ENCODE data around the gene SPECC1L. TPM values are rescaled to one million over a fixed set of nuclear protein-coding genes. Genes with fewer than 3 reads are reported as not detected.
A peak's percentile ranks its signal among the peaks of the same experiment; 100 is the strongest.

SPECC1L gene, protein sequence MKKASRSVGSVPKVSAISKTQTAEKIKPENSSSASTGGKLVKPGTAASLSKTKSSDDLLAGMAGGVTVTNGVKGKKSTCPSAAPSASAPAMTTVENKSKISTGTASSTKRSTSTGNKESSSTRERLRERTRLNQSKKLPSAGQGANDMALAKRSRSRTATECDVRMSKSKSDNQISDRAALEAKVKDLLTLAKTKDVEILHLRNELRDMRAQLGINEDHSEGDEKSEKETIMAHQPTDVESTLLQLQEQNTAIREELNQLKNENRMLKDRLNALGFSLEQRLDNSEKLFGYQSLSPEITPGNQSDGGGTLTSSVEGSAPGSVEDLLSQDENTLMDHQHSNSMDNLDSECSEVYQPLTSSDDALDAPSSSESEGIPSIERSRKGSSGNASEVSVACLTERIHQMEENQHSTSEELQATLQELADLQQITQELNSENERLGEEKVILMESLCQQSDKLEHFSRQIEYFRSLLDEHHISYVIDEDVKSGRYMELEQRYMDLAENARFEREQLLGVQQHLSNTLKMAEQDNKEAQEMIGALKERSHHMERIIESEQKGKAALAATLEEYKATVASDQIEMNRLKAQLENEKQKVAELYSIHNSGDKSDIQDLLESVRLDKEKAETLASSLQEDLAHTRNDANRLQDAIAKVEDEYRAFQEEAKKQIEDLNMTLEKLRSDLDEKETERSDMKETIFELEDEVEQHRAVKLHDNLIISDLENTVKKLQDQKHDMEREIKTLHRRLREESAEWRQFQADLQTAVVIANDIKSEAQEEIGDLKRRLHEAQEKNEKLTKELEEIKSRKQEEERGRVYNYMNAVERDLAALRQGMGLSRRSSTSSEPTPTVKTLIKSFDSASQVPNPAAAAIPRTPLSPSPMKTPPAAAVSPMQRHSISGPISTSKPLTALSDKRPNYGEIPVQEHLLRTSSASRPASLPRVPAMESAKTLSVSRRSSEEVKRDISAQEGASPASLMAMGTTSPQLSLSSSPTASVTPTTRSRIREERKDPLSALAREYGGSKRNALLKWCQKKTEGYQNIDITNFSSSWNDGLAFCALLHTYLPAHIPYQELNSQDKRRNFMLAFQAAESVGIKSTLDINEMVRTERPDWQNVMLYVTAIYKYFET
- 10 to 100 TPM; 22.3 to 94.4 (median 67.9) TPM for total RNA-seq
- 10 to 100 TPM; 19.3 to 47.2 TPM for polyA plus RNA-seq
- long read RNA-seq, donor 1, transcript SPECC1L-203 (7 exons, 2,565 nt), result major isoform, 8 of 166 reads
- long read RNA-seq, donor 1, partial matches to known transcripts, result 129 of 166 reads
- long read RNA-seq, donor 1, other reads (novel, unspliced or antisense), result 29 of 166 reads
- long read RNA-seq, donor 2, full-length matches to known transcripts, result 10 of 29 reads
- long read RNA-seq, donor 2, partial matches to known transcripts, result 19 of 29 reads
- long read RNA-seq, donor 2, other reads (novel, unspliced or antisense), result 0 of 29 reads
- long read RNA-seq, donor 3, full-length matches to known transcripts, result 38 of 51 reads
- long read RNA-seq, donor 3, partial matches to known transcripts, result 6 of 51 reads
- long read RNA-seq, donor 3, other reads (novel, unspliced or antisense), result 7 of 51 reads

DNA sequence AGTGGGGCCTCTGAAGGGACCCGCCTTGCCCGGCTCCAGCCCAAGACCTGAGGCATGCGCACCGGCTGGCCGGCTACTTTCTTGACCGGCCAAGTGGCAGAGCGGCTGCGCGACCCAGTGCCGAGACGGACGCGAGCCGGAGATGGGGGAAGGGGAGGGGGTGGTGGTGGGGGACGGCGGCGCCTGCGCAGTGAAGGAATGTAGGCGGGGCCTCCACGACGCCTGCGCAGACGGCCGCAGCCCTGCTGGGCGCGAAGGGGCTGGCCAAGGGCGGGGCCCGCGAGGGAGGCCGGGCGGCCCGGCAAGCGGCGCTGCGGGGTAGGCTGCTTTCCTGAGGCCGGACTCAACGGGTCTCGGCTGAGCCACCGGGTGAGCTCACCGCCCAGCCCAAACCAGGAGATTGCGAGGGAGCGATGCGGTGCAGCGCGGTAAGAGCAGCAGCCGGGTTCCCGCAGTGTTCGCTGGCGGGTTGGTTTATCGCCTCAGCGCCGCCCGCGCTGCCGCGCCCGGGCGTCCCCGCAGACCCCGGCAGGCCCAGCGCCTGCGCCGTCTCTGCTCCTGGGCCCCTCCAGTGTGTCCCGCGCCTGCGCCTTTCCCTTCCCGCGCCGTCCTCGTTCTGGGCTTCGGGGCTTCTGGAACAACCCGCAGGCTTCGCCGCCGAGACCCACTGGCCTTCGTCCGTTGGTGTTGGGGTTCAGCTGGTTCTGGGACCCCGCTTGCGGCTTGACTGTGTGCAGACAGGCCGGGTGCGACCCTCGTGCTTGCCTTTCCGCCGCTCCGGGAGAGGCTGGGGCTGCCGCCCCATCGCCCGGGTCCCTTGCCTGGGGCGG is at the start of gene SPECC1L:
Gene SPECC1L, plus strand, starts transcription at position 276 of the 830 bp plus-strand sequence. CDS start 31,401 bp downstream, outside the sequence.
- Histone ChIP-seq H3K27me3 (no peaks in the 10 kb centered on the region), H3K4me3 (peak within 1 kb of the TSS; percentile 96), H3K9me3 (no peaks in the 10 kb centered on the region), H3K27ac (peak within 1 kb of the TSS; percentile 74 to 89), H3K36me3 (no peaks in the 10 kb centered on the region), H3K4me1 (ENCODE audit: insufficient read depth) (peaks cover 4% of the 10 kb centered on the region)
- intact Hi-C loops (cut with DNase I), result no loop called here
- 0% methylated on average over 41 to 89 of the region's 89 CpGs for WGBS, 3 donors
- TF ChIP-seq, protein P1, sequence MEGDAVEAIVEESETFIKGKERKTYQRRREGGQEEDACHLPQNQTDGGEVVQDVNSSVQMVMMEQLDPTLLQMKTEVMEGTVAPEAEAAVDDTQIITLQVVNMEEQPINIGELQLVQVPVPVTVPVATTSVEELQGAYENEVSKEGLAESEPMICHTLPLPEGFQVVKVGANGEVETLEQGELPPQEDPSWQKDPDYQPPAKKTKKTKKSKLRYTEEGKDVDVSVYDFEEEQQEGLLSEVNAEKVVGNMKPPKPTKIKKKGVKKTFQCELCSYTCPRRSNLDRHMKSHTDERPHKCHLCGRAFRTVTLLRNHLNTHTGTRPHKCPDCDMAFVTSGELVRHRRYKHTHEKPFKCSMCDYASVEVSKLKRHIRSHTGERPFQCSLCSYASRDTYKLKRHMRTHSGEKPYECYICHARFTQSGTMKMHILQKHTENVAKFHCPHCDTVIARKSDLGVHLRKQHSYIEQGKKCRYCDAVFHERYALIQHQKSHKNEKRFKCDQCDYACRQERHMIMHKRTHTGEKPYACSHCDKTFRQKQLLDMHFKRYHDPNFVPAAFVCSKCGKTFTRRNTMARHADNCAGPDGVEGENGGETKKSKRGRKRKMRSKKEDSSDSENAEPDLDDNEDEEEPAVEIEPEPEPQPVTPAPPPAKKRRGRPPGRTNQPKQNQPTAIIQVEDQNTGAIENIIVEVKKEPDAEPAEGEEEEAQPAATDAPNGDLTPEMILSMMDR (IDR thresholded peaks at IDR 0.05), result peak in 1 of 3 donors; percentile 31
- TF ChIP-seq POLR2A (IDR thresholded peaks at IDR 0.05) (peak; percentile 91), EP300 (IDR thresholded peaks at IDR 0.05) (no peak)
- peak; percentile 95 to 97 (median 96) for DNase-seq

DNA sequence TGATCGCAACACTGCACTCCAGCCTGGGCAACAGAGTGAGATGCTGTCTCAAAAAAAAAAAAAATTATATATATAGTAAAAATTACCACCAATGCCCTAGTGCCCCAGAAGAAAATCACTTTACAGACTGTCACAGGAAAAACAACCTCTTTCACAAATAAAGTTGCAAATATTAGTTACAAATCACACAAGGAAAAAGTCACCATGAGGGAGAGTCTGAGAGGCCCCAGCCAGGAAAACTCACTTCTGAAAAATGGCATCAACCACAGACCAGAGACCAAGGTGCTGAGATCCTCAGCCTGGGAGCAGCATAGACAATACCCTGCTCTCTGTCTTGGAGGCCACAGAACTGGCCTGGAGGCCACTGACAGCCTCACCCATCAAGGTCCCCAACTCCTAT is 46.2 kb upstream of the SPECC1L start:
- TF ChIP-seq, protein P1 (IDR thresholded peaks at IDR 0.05), result no peak
- TF ChIP-seq EP300 (IDR thresholded peaks at IDR 0.05) (no peak), POLR2A (IDR thresholded peaks at IDR 0.05) (no peak)
- no peak overlapping the region for H3K4me3 ChIP-seq
- H3K27ac ChIP-seq, result no peak overlapping the region
- no peaks in the 10 kb centered on the region for H3K36me3 ChIP-seq
- no peaks in the 10 kb centered on the region for H3K4me1 ChIP-seq (ENCODE audit: insufficient read depth)
- DNase-seq, result no peak
- intact Hi-C loops (cut with DNase I), result no loop called here
- peaks cover 0 to 4% of the 10 kb centered on the region in 2 donors for H3K9me3 ChIP-seq
- no peaks in the 10 kb centered on the region for H3K27me3 ChIP-seq
- 77 to 100% (median 96%) methylated on average over 1 of the region's 1 CpG for WGBS, 3 donors

DNA sequence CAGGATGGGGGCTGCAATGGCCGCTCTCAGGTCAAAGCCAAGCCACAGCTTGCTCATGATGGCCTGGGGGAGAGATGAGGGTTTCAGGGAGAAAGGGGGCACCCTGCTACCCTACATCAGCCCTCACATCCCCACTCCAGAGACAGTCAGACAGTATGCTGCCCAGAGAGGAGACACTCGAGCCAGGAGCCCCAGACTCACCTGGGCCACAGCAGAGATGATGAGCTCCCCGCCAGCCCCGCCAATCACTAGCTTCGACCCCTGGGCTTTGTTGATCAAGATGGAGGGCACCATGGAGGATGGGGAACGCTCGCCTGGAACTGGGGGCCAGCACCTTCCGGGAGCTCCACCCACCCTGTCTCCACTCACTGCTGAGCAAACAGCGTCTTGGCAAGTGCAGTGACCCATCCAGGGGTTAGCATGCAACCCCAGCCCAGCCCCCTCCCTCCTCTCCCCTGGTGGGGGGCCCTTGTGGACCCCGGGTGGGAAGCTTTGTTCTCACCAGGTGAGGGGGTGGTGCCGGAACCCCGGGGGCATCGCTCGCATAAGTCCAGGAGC is 45.5 kb upstream of the SPECC1L start:
- Histone ChIP-seq H3K4me1 (ENCODE audit: insufficient read depth) (no peaks in the 10 kb centered on the region), H3K4me3 (no peak overlapping the region), H3K36me3 (no peaks in the 10 kb centered on the region), H3K27me3 (no peaks in the 10 kb centered on the region), H3K9me3 (peaks cover 0 to 4% of the 10 kb centered on the region in 2 donors), H3K27ac (no peak overlapping the region)
- no peak for DNase-seq
- TF ChIP-seq, protein P1 (IDR thresholded peaks at IDR 0.05), result no peak
- TF ChIP-seq POLR2A (IDR thresholded peaks at IDR 0.05) (no peak), EP300 (IDR thresholded peaks at IDR 0.05) (no peak)
- intact Hi-C loops (cut with DNase I), result no loop called here
- 92 to 98% (median 96%) methylated on average over 11 to 14 of the region's 14 CpGs for WGBS, 3 donors
